Diencephalon (tissue), 1 donor: ENCODE results near the gene ZNF284. TPM values are rescaled to one million over a fixed set of nuclear protein-coding genes. Genes with fewer than 3 reads are reported as not detected.

Source experiments
- small RNA-seq: library from RNA; depleted of rRNA; stranded (forward); fragments of <200 nt; gene quantifications from one replicate; pipeline ENCODE3, GENCODE V24; 2014
- total RNA-seq: library from RNA; depleted of rRNA; stranded (reverse); fragments of >200 nt; gene quantifications from one replicate; pipeline ENCODE4 v1.2.3, GENCODE V29; 2014

ZNF284 gene
- total RNA-seq = 9.9 TPM

GRCh38 chr19:44071824-44072542 lies at the start of gene ZNF284:
ZNF284 (plus strand) TSS chr19:44072159; CDS start chr19:44076390, 4,231 bp downstream.

GRCh38 chr19:44025217-44025936 lies 46.6 kb upstream of the ZNF284 start, which contains the start of gene ZNF222:
ZNF222 (plus strand) TSS chr19:44025379; CDS start chr19:44025437, 58 bp downstream.

GRCh38 chr19:44051650-44052402 lies 20.1 kb upstream of the ZNF284 start, which contains the start of gene ZNF223:
ZNF223 (plus strand) TSS chr19:44052036; CDS start chr19:44055177, 3,141 bp downstream.

GRCh38 chr19:44093931-44094765 lies 22.2 kb downstream of the ZNF284 start, which contains the start of gene ZNF224:
ZNF224 (plus strand) TSS chr19:44094361; CDS start chr19:44097874, 3,513 bp downstream.

GRCh38 chr19:44113138-44113783 lies 41.3 kb downstream of the ZNF284 start, which contains the start of gene ZNF225:
ZNF225 (plus strand) TSS chr19:44113399; CDS start chr19:44115828, 2,429 bp downstream.

Small RNAs within 50 kb of the gene (small RNA-seq; reads per million reads assigned to genes)
- gene RNU6-902P = not detected

Other genes with a start within 250 kb of the ZNF284 start
- gene ZNF283, start 244.8 kb upstream of the ZNF284 start, total RNA-seq = 36.2 TPM
- gene ZNF404, start 188.2 kb upstream of the ZNF284 start, total RNA-seq = 9.5 TPM
- 25.6 TPM for gene ZNF45, start 136.9 kb upstream of the ZNF284 start, total RNA-seq
- gene ZNF221, start 120.9 kb upstream of the ZNF284 start, total RNA-seq = 20.3 TPM
- gene ZNF155, start 88.0 kb upstream of the ZNF284 start, total RNA-seq = 13.8 TPM
- 8.1 TPM for gene ZNF230, start 69.2 kb upstream of the ZNF284 start, total RNA-seq
- gene ZNF222, start 46.8 kb upstream of the ZNF284 start, total RNA-seq = 17.3 TPM
- 12.0 TPM for gene ZNF223, start 20.1 kb upstream of the ZNF284 start, total RNA-seq
- gene ZNF224, start 22.2 kb downstream of the ZNF284 start, total RNA-seq = 46.1 TPM
- gene ZNF225, start 41.2 kb downstream of the ZNF284 start, total RNA-seq = 12.5 TPM
- gene ZNF234, start 69.4 kb downstream of the ZNF284 start, total RNA-seq = 19.6 TPM
- 53.1 TPM for gene ZNF226, start 92.9 kb downstream of the ZNF284 start, total RNA-seq
- 39.2 TPM for gene ZNF227, start 140.4 kb downstream of the ZNF284 start, total RNA-seq
- 15.9 TPM for gene ZNF233, start 187.7 kb downstream of the ZNF284 start, total RNA-seq
- gene ZNF235, start 232.9 kb downstream of the ZNF284 start, total RNA-seq = 14.3 TPM